HUDEP-2 (cell line): ENCODE measurements around the gene OR2V2.

Experiments
- DNase-seq, 76 experiments: peaks; one replicate each; lab custom pipeline; 2025; ENCODE audit not compliant: unreplicated experiment in 76 of 76; lab: John Stamatoyannopoulos, UW

The OR2V2 gene

GRCh38 chr5:181187500-181188213, 40.3 kb downstream of the OR2V2 start:
- no peak for DNase-seq

GRCh38 chr5:181188700-181189362, 41.4 kb downstream of the OR2V2 start:
- DNase-seq = no peak

- no peak for DNase-seq
Measured at GRCh38 chr5:181189363-181189961, 42.1 kb downstream of the OR2V2 start.

DNA sequence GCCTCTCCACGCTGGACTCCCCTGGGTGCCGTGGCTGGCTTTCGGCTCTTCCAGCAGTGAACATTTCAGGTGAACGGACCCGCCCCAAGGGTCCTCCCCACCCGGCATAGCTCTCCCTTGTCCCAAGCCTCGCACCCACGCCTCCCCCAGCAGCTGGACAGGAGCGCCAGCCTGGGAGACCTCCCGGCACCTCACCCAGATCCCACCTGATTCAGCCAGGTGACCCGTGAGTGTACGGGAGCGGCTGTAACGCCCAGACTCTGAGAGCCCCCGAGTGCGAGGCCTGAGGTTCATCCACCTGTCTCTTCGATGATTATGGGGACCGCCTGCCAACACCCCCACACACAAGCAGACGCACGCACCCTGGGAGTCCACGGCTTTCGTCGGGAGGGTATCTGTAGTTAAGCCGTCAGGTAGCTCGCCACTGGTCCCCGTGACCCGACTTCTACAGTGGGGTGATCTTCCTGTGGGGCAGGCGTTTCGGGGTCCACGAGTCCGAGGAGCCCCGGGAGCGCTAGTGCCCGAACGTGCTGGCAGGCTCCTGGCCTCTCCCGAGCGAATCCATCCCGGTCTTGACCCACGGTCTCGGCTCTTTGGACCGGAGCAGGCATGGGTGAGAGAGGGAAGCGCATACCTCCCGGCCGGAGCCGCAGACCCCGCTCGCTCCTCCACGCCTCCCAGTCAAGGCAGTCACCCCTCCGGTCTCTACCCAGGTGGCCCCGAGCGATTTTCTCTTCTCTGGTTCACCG, 42.8 kb downstream of the OR2V2 start:
- DNase-seq = no peak

DNA sequence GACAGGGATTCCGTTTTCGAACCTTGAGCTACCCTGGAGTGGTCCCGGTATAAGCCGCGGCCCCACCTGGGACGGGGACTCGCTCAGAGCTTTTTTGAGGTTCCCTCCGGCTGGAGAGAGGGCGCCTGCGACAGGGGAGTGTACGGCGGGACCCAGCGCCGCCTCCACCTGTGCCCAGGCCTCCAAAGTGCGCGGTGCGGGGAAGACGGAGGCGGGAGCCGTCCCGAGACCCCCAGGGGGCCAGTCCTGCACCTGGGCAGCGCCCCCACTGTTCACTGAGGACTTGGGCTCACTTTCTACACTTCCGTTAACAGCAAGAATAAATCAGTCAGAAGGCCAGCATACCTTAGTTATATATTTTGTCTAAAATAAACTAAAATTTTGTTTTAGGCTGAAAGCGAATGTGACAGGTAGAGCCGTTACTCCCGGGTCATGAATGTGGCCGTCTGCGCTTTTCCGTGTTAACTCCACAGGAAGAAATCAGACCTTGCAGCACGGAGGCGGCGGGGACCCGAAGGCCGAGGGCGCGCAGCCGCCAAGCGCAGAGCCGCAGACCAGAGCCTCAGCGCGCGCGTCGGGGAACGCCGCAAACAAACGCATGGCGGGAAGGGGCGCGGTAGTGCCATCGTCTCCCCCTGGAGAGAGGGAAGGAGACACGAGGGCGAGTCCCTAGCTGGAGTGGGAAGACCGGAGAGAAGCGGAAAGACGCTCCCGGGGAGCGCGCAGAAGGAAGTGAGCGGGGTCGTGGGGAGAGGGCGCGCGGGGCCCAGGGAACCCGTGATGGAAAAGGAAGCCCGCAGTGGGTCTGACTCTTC, 43.5 kb downstream of the OR2V2 start:
- DNase-seq = no peak

DNA sequence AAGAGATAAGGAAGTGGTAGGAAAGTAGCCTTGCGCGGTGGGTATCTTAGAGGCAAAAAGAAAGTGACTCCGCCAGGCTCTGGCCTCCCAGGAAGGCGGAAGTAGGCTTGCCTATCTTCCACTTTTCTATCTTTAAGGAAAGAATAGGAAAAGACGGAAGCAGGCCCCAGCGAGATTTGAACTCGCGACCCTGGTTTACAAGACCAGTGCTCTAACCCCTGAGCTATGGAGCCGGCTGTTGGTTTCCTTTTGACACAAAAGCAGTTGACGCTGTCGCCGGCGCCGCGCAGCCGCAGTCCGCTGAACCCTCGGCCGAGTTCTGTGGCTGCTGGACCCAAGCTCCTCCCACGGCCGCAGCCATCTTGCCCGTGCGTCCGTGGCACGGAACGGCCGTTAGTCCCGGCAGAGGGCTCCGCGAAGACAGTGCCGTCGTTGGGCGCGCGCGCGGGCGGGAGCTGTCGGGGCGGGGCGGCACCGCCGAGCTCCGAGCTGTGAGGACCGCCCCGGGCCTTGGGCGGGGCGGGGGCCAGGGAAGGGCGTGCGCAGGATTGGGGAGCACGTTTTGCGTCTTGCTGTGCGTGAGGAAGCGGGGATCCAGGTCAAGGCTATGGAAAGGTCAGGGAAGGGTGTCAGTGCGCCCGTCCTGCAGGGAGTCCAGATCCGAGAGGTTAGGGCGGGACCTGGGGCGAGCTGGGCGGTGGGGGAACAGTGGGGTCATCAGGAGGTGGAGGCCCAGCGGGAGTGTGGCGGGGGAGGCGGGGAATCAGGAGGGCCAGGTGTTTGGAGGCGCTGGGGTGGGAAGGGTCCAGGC, 44.3 kb downstream of the OR2V2 start:
- DNase-seq = no peak

DNA sequence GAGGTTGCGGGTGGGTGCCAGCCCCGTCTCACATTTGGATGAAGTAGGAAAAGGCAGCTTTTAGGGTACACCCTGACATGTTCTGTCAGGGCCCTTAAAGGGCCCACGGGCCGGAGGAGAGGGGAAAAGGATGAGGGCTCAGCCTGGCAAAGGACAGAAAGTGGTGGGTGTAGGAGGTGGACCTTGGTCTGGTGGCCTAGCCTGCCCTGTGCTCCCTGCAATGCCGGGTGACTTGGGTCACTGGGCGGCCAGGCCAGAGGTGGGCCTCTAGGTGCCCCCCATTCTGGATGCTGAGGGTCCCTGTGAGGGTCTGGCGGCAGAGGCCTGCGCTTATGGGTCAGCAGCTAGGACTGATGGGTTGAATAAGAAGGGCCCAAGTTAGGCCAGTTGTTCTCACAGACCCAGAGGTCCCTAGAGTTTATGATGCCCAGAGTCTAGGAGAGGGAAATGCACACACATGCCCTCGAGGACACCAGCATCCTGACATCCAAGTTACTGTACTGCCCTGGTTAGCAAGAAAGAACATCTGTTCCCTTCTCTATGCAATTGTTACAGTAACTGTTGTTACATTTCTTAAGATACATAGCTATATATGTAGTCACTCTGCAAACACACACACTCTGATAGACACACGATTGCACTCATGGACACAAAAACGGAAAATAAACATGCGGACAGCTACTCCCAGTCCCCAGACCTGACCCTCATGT, 45.1 kb downstream of the OR2V2 start:
- DNase-seq = no peak

DNA sequence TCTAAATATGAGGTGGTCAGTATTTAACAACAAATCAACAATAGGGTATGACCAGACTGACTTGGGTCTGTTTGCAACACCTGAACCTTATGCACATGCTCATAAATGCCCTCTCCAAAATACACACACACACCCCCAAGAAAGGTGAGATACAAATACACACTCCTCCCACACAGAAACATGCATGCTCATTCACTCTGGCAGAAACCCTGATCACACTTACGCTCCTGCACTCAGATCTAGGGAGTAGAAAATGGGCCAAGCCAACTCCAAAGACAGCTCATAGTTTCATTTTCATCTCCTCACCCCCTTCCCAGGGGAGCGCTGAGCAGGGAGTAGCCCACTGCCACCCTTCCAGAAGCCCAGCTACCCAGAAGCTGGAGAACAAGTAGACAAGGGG, 46.3 kb downstream of the OR2V2 start:
- no peak for DNase-seq

DNA sequence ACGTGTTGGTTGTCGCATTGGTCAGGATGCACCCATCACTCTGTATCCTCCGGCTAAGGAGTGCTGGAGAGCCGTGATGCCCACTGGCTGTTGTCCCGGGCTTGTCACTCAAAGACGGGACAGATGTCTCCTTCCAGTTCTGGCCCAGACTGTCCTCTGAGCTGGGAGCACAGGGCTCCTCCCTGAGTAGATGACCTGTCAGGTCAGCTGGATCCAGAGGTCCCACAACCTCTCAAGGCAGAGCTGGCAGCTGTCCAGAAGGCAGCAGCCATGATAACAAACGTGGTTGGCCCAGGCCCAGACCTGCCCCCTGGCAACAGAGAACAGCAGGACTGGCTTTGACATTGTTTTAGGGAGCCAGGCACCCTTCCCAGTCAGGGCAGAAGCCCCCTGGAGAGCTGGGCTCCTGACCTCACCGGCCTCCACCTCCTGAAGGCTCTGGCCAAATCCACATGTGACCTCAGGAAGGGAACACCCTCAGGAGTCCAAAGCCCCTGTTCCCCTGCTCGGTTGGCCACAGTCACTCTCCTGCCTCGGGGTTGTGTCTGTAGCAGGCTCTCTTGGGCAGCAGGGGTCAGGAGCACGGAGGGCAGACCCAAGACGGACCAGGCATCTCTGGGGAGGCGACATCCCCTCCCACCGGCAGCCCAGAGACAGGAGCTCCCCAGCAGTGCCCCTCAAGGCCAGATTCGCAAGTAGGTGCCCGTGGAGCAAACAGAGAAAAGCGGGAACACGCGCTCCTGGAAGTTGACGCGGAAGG, 47.3 kb downstream of the OR2V2 start:
- no peak for DNase-seq

DNA sequence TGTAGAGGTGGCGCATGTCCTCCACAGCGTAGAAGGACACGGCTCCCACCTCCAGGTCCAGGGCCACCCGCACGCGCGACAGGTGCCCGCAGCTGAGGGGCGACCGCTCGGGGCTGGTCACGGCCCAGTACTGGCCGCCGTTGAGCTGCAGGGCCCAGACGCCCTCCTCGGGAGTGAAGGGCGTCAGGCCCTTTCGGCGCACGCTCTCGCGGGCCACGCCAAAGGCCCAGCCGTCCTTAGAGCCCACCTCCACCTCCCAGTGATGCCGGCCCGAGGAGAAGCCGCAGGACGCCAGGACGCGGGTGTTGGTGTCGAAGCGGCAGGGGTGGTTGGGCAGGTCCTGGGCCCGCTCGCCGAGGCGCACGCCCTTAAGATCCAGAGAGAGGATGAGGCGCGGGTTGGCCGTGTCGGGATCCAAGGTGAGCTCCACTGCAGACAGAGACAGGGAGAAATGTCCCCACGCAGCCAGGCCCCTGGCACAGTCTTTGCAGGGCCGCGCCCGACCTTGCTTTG, 47.9 kb downstream of the OR2V2 start:
- no peak for DNase-seq

DNA sequence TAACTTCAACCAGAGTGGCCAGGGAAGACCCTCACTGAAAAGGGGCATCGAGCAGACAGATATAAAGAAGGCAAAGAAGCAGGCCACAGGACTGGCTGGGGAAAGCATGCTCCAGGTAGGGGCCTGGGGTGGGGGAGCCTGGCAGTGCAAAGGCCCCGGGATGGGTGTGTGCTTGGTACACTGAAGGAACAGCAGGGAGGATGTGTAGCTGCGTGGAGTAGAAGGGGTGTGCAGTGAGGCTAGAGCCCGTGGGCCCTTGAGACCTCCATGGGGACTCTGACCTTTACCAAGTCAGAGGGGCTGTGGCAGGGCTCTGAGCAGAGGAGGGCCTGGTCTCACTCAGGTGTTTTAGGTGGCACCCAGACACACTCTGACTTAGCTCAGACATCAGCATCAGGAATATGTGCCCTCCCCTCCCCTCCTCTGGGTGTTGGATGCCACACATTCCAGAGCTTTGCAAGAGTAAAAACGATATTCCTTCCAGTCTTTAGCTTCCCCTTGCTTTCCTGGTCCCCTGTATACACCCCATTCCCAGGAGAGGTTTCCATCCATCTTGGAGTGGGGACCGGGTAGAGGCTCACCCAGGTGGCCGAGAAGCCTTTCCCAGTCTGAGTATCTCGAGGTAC, 50.1 kb downstream of the OR2V2 start:
- DNase-seq = no peak

DNA sequence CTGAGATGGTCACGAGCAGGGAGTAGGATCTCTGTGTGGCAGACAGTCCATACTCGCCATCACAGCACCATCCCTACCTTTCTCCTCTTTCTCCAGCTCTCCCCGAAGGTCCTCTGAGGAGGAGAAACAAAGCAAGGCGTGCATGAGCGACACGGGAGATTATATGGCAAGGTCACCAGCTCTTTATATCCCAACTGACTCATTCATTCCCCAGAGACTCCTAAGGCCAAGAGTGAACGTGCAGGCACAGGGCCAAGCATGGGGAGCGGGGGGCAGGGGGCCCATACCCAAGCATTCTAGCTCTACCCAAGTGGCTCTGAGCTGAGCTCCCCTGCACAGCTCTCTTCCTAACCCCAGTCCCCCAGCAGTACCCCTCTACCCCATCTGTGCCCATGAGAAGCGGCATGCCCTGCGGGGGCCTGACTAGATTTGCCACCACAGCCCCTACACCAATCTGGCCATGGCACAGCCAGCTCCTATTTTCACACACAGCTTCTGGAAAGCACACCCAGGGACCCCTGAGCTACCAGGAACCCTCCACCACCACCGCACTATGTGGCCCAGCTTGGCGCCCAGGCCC, 50.8 kb downstream of the OR2V2 start:
- no peak for DNase-seq

DNA sequence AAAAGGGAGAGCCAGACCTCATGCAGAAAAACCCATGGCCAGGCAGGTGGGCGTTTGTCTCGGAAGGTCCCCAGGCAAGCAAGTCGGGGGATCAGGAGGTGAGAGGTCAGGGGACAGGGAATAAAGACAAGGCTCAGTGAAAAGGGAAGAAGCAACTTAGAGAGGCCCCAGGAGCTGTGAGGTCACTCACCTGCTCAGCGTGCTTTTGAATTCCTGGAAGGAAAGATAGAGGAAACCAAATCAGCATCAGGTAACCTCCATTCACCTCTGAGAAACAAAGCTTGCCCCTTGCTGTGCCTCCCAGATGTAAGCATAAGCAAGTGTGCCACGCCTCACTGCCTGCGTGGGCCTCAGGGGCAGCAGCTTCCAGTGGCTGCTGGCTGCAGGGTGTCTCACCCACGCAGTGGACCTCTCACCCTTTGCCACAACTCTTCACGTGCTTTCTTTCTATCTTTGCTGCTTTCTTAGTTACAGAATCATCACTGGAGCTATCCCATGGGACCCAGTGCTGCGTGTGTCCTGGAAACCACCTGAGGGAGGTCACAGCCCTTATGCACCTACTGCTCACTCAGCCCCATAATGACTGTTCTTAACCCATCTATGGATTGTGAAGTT, 51.6 kb downstream of the OR2V2 start:
- no peak for DNase-seq

GRCh38 chr5:181199881-181200638, 52.7 kb downstream of the OR2V2 start:
- no peak for DNase-seq

- no peak for DNase-seq
Measured at GRCh38 chr5:181200816-181201215, 53.4 kb downstream of the OR2V2 start.

GRCh38 chr5:181203093-181203711, 55.8 kb downstream of the OR2V2 start:
- DNase-seq = no peak
